HCT116 (cell line): ENCODE measurements around the gene MOSPD3.

Experiments used
- RAD21 ChIP-seq: IDR thresholded peaks from 2 replicates; pipeline ENCODE4 v1.6.1; 2012; ENCODE audit warnings: low read depth, mild to moderate bottlenecking
- REST ChIP-seq: IDR thresholded peaks from 2 replicates; pipeline ENCODE4 v1.6.1; 2012; ENCODE audit warnings: low read depth

GRCh38 chr7:100632951-100633717 is 20.8 kb downstream of the MOSPD3 start:
- TF ChIP-seq RAD21 (no peak), REST (no peak)
